Measurements from ENCODE around the gene SELENON.

The SELENON gene

GRCh38 chr1:25807480-25808390, 7.7 kb downstream of the SELENON start:
- no peak for DNase-seq (ENCODE audit: extremely low read depth in 1 of 2, low read depth in 1 of 2)

- DNase-seq (ENCODE audit: extremely low read depth in 1 of 2, low read depth in 1 of 2): no peak
These were observed 8.7 kb downstream of the SELENON start for GRCh38 chr1:25808481-25809244.

GRCh38 chr1:25809283-25809926, 9.4 kb downstream of the SELENON start:
- no peak for DNase-seq (ENCODE audit: extremely low read depth in 1 of 2, low read depth in 1 of 2)

GRCh38 chr1:25809929-25810328, 9.9 kb downstream of the SELENON start:
- no peak for DNase-seq (ENCODE audit: extremely low read depth in 1 of 2, low read depth in 1 of 2)

- peak; percentile 45 to 46 for DNase-seq (ENCODE audit: extremely low read depth in 1 of 2, low read depth in 1 of 2)
These were observed 10.6 kb downstream of the SELENON start for GRCh38 chr1:25810341-25811299.

- DNase-seq (ENCODE audit: extremely low read depth in 1 of 2, low read depth in 1 of 2): no peak
These were observed 11.5 kb downstream of the SELENON start for GRCh38 chr1:25811384-25812082.

- DNase-seq (ENCODE audit: extremely low read depth in 1 of 2, low read depth in 1 of 2): no peak
These were observed 13.2 kb downstream of the SELENON start for GRCh38 chr1:25813071-25813733.

GRCh38 chr1:25813734-25814471, 13.9 kb downstream of the SELENON start:
- no peak for DNase-seq (ENCODE audit: extremely low read depth in 1 of 2, low read depth in 1 of 2)

- no peak for DNase-seq (ENCODE audit: extremely low read depth in 1 of 2, low read depth in 1 of 2)
These were observed 14.6 kb downstream of the SELENON start for GRCh38 chr1:25814549-25815087.

- DNase-seq (ENCODE audit: extremely low read depth in 1 of 2, low read depth in 1 of 2): no peak
These were observed 15.5 kb downstream of the SELENON start for GRCh38 chr1:25815208-25816111.

GRCh38 chr1:25816112-25816718, 16.2 kb downstream of the SELENON start:
- DNase-seq (ENCODE audit: extremely low read depth in 1 of 2, low read depth in 1 of 2): no peak

GRCh38 chr1:25817840-25818501, 18.0 kb downstream of the SELENON start:
- DNase-seq (ENCODE audit: extremely low read depth in 1 of 2, low read depth in 1 of 2): no peak

- DNase-seq (ENCODE audit: extremely low read depth in 1 of 2, low read depth in 1 of 2): no peak
These were observed 18.6 kb downstream of the SELENON start for GRCh38 chr1:25818569-25818968.

- DNase-seq (ENCODE audit: extremely low read depth in 1 of 2, low read depth in 1 of 2): peak; percentile 84 to 92
These were observed 19.7 kb downstream of the SELENON start, which contains the start of gene MTFR1L for GRCh38 chr1:25819491-25820246. Gene MTFR1L, plus strand, starts transcription at chr1:25819954. Its CDS starts 3,151 bp downstream, at chr1:25823105.

Data from stimulated activated CD8-positive, alpha-beta memory T cell treated with anti-CD3 and anti-CD28 coated beads, Interleukin-7, amount 100 ng/mL, for 48 hours (primary cell).